Mucosa of descending colon (tissue), 3 donors: ENCODE measurements around the gene RBM19. TPM values are rescaled to one million over a fixed set of nuclear protein-coding genes. Genes with fewer than 3 reads are reported as not detected.

Experiments
- ATAC-seq: fragments of 200-7000 bp; cut with Tn5 transposase; one replicate; pipeline ENCODE4 v1.9.1; 2020; ENCODE audit warnings: mild to moderate bottlenecking, moderate library complexity
- DNase-seq, 3 donors: peaks; one replicate each; pipeline ENCODE4 v3.0.0-alpha.2; 2020
- H3K36me3 ChIP-seq: fragments of 200-600 bp; one replicate; pipeline ENCODE4 v1.8.0; 2021; ENCODE audit warnings: low read depth, mild to moderate bottlenecking
- H3K4me1 ChIP-seq: fragments of 200-600 bp; one replicate; pipeline ENCODE4 v1.8.0; 2021; ENCODE audit warnings: low read depth, mild to moderate bottlenecking
- H3K4me3 ChIP-seq: fragments of 200-600 bp; one replicate; pipeline ENCODE4 v1.8.0; 2021; ENCODE audit warnings: mild to moderate bottlenecking
- H3K9me3 ChIP-seq: fragments of 200-600 bp; one replicate; pipeline ENCODE4 v1.8.0; 2021; ENCODE audit warnings: mild to moderate bottlenecking
- CTCF ChIP-seq: fragments of 200-600 bp; IDR thresholded peaks from one replicate; pipeline ENCODE4 v1.8.0; 2022; ENCODE audit warnings: antibody characterized with exemption, mild to moderate bottlenecking
- intact Hi-C, 2 donors: fragments of 100-400 bp; cut with DNase I in 1 of 2; cut with micrococcal nuclease in 1 of 2; formaldehyde crosslinking; loops; one replicate each; pipeline versions ENCODE4 v1.11.0 to v1.11.1; 2022; cut with DNase I, micrococcal nuclease
- total RNA-seq, 3 donors: library from RNA; stranded (reverse); fragmentation: NEBNext Ultra II Directional in 2 of 3; extraction: Animal tissue kit (Norgen Biotek cat#: 25700) in 2 of 3; gene quantifications; one replicate each; pipeline versions ENCODE4 v1.2.1 to v1.2.4, GENCODE V29; 2021 to 2023
- donor health status: DM: no; HTN: no; CAD: no; lungs with moderate emphysema.
- donor health status: DM: no; HTN: no; CAD: no.
- donor health status: DM: no; HTN: yes; CAD: no.

The RBM19 gene
- total RNA-seq, 3 donors from 2014 or later = 22.5 to 38.4 (median 32.9) TPM

- no peak overlapping the region for H3K4me3 ChIP-seq
- no peak for ATAC-seq
Observed at GRCh38 chr12:113889891-113890581, 76.1 kb downstream of the RBM19 start.

GRCh38 chr12:113889076-113889475, 77.0 kb downstream of the RBM19 start:
- intact Hi-C loops = no loop called here

More at GRCh38 chr12:113889891-113890581, 76.1 kb downstream of the RBM19 start:
- no peak for TF ChIP-seq CTCF
- DNase-seq = no peak
- H3K9me3 ChIP-seq = no peaks in the 10 kb centered on the region
- H3K36me3 ChIP-seq = no peaks in the 10 kb centered on the region
- H3K4me1 ChIP-seq = no peaks in the 10 kb centered on the region
- intact Hi-C loops = no loop called here

GRCh38 chr12:113888435-113888834, 77.7 kb downstream of the RBM19 start:
- H3K36me3 ChIP-seq = no peaks in the 10 kb centered on the region
- no peak overlapping the region for H3K4me3 ChIP-seq
- intact Hi-C loops = no loop called here
- no peak for DNase-seq
- TF ChIP-seq CTCF = no peak
- no peak for ATAC-seq
- no peaks in the 10 kb centered on the region for H3K4me1 ChIP-seq
- no peaks in the 10 kb centered on the region for H3K9me3 ChIP-seq

More at GRCh38 chr12:113889076-113889475, 77.0 kb downstream of the RBM19 start:
- no peak overlapping the region for H3K4me3 ChIP-seq
- TF ChIP-seq CTCF = no peak
- no peaks in the 10 kb centered on the region for H3K4me1 ChIP-seq
- H3K9me3 ChIP-seq = no peaks in the 10 kb centered on the region
- no peaks in the 10 kb centered on the region for H3K36me3 ChIP-seq
- ATAC-seq = no peak
- DNase-seq = no peak

GRCh38 chr12:113887906-113888305, 78.2 kb downstream of the RBM19 start:
- no peak for TF ChIP-seq CTCF
- no peaks in the 10 kb centered on the region for H3K36me3 ChIP-seq
- H3K4me3 ChIP-seq = no peak overlapping the region
- H3K4me1 ChIP-seq = no peaks in the 10 kb centered on the region
- intact Hi-C loops = no loop called here
- H3K9me3 ChIP-seq = no peaks in the 10 kb centered on the region
- DNase-seq (no peak), ATAC-seq (no peak)

GRCh38 chr12:113886721-113887120, 79.4 kb downstream of the RBM19 start:
- Histone ChIP-seq H3K36me3 (no peaks in the 10 kb centered on the region), H3K9me3 (no peaks in the 10 kb centered on the region), H3K4me3 (no peak overlapping the region), H3K4me1 (no peaks in the 10 kb centered on the region)
- no peak for TF ChIP-seq CTCF
- DNase-seq (no peak), ATAC-seq (no peak)
- intact Hi-C loops = no loop called here
